Memory B cell (primary cell): ENCODE data around the gene DPP6.
"Not testable (repeated sequence)": the region's sequence is repeated elsewhere in the genome, so short reads cannot be mapped to it uniquely, and the experiment has no call there.

Experiments used
- ATAC-seq: fragments of 150-1000 bp; cut with Tn5 transposase; 2 replicates; pipeline ENCODE4 v1.10.0; 2021; ENCODE audit warnings: low read depth, mild to moderate bottlenecking, moderate library complexity
- DNase-seq, 2 donors: peaks; one replicate each; pipeline ENCODE4 v3.0.0; 2022; ENCODE audit warnings: low spot score in 2 of 2
- H3K27ac Mint-ChIP-seq: one replicate; pipeline ENCODE4 v1.8.0; 2022; ENCODE audit warnings: mild to moderate bottlenecking, moderate library complexity, mixed read lengths
- H3K27me3 Mint-ChIP-seq: one replicate; pipeline ENCODE4 v1.8.0; 2022; ENCODE audit warnings: mixed read lengths
- H3K36me3 Mint-ChIP-seq: one replicate; pipeline ENCODE4 v1.8.0; 2022; ENCODE audit warnings: mild to moderate bottlenecking, mixed read lengths
- H3K4me1 Mint-ChIP-seq: one replicate; pipeline ENCODE4 v1.8.0; 2022; ENCODE audit warnings: mixed read lengths
- H3K4me3 Mint-ChIP-seq: one replicate; pipeline ENCODE4 v1.8.0; 2022; ENCODE audit warnings: mild to moderate bottlenecking, moderate library complexity, mixed read lengths
- H3K9me3 Mint-ChIP-seq: one replicate; pipeline ENCODE4 v1.8.0; 2022; ENCODE audit warnings: mixed read lengths

DPP6 gene

DNA sequence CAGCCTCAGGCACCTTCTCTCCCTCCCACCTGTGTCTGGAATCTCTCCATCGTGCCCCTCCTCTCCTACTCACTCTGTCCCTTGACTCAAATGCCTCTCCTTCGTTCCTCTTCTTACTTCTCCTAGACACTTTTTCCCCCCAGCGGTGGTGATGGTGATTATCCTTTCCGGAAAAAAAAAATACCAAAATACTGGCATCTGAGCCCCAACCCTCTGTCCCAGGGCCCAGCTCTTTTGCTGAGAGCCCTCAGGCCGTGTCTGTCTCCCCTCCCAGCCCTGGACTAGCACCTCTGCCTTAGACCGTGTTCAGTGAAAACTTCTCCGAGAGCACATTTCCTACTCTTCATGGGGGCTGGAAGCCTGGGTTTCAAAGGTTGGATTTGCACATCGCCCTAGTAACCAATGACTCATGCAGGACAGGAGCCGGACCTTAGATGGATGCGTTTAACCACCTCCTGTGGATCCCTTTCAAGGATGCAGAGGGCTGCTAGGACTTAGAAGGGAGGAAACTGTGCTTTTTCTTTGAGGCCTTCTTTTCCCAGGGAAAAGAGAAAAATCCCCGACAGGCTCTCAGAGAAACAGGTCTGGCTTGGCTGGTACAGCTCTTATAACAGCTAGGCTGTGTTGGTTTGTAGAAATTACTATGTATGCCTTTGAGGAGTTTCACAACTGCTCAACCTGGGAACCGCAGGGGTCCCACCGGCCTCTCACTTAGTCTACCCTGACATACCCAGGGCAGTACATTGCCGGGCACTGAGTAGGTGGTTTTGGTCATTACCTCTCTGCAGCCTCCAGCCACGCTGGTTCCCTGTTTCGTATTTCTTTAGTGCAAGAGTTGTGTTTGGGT lies 1.5 kb downstream of the DPP6 start:
- H3K4me3 Mint-ChIP-seq, H3K36me3 Mint-ChIP-seq, ATAC-seq, DNase-seq, H3K4me1 Mint-ChIP-seq, H3K27me3 Mint-ChIP-seq, H3K9me3 Mint-ChIP-seq, H3K27ac Mint-ChIP-seq: not testable (repeated sequence)

DNA sequence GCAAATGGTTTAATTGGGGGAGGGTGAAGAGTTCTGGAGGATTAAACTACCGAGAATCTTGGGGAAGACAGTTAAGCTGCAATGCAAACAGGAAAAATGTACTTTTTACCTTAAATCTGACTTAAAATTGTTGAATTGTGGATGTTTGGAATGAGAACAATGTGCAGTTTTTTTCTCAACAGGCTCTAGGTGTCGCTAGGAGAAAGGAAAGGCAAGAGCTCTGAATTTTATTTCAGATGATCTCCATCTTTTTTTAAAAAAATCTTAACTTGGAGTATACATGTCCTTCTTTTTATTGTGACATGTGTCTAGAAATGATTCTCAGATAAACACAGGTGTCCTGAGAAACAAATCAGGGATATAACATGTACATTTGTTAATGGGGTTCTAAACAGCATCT lies 2.5 kb downstream of the DPP6 start:
- H3K27me3 Mint-ChIP-seq, H3K27ac Mint-ChIP-seq, H3K4me3 Mint-ChIP-seq, DNase-seq, H3K9me3 Mint-ChIP-seq, H3K36me3 Mint-ChIP-seq, ATAC-seq, H3K4me1 Mint-ChIP-seq: not testable (repeated sequence)

DNA sequence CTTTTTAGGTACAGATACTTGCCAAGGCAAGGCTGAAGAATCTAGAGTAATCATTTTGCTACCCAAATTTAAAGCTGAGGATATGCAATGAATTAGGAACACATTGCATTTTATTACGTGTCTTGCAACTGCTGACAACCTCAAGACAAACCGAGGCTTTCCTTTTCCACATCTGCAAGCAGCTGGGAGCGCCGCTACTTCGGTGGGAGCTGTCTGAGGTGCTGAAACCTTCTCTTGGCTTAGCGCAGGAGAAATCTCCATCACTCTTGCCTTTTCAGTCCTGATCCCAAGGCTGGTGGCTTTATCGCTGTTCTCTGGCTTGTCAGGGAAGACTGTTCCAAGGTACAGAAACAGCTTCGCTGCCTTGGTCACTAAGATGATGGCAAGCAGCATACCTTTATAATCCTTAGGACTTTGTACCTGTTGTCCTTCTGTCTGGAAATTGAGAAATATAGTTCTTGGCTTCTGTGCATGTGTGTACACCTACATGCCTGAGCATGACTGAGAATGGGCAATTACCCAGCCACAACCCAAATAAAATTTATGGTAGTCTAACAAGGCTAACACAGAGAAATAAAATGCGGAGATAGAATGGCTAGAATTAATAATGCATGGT lies 3.4 kb downstream of the DPP6 start:
- not testable (repeated sequence) for H3K36me3 Mint-ChIP-seq, H3K4me3 Mint-ChIP-seq, H3K4me1 Mint-ChIP-seq, DNase-seq, H3K27me3 Mint-ChIP-seq, H3K9me3 Mint-ChIP-seq, ATAC-seq, H3K27ac Mint-ChIP-seq

- ATAC-seq, DNase-seq, H3K4me1 Mint-ChIP-seq, H3K36me3 Mint-ChIP-seq, H3K27ac Mint-ChIP-seq, H3K4me3 Mint-ChIP-seq, H3K27me3 Mint-ChIP-seq, H3K9me3 Mint-ChIP-seq: not testable (repeated sequence)
Observed at GRCh38 chr7:154058783-154059182, 6.6 kb downstream of the DPP6 start.

GRCh38 chr7:154060551-154060950 lies 8.4 kb downstream of the DPP6 start:
- DNase-seq, H3K9me3 Mint-ChIP-seq, H3K27ac Mint-ChIP-seq, H3K27me3 Mint-ChIP-seq, H3K4me1 Mint-ChIP-seq, ATAC-seq, H3K4me3 Mint-ChIP-seq, H3K36me3 Mint-ChIP-seq: not testable (repeated sequence)

DNA sequence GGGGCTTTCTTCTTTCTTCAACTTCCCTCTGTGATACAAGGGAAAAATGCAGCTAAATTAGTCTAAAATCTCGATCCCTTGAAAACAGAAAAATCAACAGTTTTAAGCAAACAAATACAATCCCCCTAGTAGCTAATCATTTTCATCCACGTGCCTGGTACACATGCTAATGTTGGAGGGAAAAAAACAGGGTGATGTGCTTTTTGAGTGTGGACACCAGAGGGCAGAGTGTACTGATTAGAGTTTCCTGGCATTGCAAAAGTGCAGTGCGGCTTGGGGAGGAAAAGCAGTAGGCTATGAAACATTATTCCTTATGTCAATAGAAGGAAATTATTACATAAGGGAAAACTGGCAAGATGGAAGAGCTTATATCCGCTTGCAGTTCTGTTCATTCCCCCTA lies 19.6 kb downstream of the DPP6 start:
- H3K4me1 Mint-ChIP-seq, DNase-seq, H3K9me3 Mint-ChIP-seq, H3K36me3 Mint-ChIP-seq, H3K27ac Mint-ChIP-seq, H3K4me3 Mint-ChIP-seq, ATAC-seq, H3K27me3 Mint-ChIP-seq: not testable (repeated sequence)

GRCh38 chr7:154072395-154073181 lies 20.4 kb downstream of the DPP6 start:
- not testable (repeated sequence) for H3K36me3 Mint-ChIP-seq, H3K27me3 Mint-ChIP-seq, DNase-seq, H3K9me3 Mint-ChIP-seq, H3K27ac Mint-ChIP-seq, H3K4me3 Mint-ChIP-seq, H3K4me1 Mint-ChIP-seq, ATAC-seq

- not testable (repeated sequence) for ATAC-seq, H3K4me3 Mint-ChIP-seq, H3K27ac Mint-ChIP-seq
Observed at GRCh38 chr7:154078523-154078922, 26.3 kb downstream of the DPP6 start.

GRCh38 chr7:154080249-154080648 lies 28.1 kb downstream of the DPP6 start:
- not testable (repeated sequence) for H3K27me3 Mint-ChIP-seq, H3K27ac Mint-ChIP-seq, H3K4me3 Mint-ChIP-seq, H3K9me3 Mint-ChIP-seq, DNase-seq, H3K4me1 Mint-ChIP-seq, ATAC-seq, H3K36me3 Mint-ChIP-seq

More at GRCh38 chr7:154078523-154078922, 26.3 kb downstream of the DPP6 start:
- not testable (repeated sequence) for DNase-seq, H3K36me3 Mint-ChIP-seq, H3K27me3 Mint-ChIP-seq, H3K4me1 Mint-ChIP-seq, H3K9me3 Mint-ChIP-seq

- not testable (repeated sequence) for DNase-seq, H3K27ac Mint-ChIP-seq, H3K9me3 Mint-ChIP-seq, ATAC-seq, H3K4me3 Mint-ChIP-seq, H3K36me3 Mint-ChIP-seq, H3K4me1 Mint-ChIP-seq, H3K27me3 Mint-ChIP-seq
Observed at GRCh38 chr7:154087037-154087725, 35.0 kb downstream of the DPP6 start.

- H3K4me3 Mint-ChIP-seq, DNase-seq, H3K9me3 Mint-ChIP-seq, H3K4me1 Mint-ChIP-seq, H3K36me3 Mint-ChIP-seq, H3K27me3 Mint-ChIP-seq, H3K27ac Mint-ChIP-seq, ATAC-seq: not testable (repeated sequence)
Observed at GRCh38 chr7:154092093-154092492, 39.9 kb downstream of the DPP6 start.

DNA sequence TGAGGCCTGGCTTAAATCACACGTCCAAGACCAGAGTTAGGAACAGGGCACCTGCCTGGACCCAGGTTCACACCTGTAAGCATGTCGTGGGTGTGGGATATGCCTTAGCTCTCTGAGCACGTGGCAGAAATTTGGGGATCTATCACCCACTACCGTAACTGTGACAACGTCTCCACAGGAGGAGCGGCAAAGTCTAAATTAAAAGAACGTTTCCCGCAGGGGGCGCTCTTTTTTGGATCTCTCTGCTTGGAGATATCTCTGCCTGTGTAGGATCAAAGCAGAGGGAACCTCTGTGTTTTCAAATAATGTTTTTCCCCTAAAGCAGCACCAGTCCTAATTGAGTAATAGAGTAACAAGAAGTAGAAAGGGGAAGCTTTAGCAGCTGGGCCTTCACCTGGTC lies 43.0 kb downstream of the DPP6 start:
- not testable (repeated sequence) for H3K4me1 Mint-ChIP-seq, DNase-seq, H3K27ac Mint-ChIP-seq, ATAC-seq, H3K4me3 Mint-ChIP-seq, H3K27me3 Mint-ChIP-seq, H3K9me3 Mint-ChIP-seq, H3K36me3 Mint-ChIP-seq

- not testable (repeated sequence) for ATAC-seq, H3K9me3 Mint-ChIP-seq, H3K4me1 Mint-ChIP-seq, H3K27ac Mint-ChIP-seq, DNase-seq, H3K36me3 Mint-ChIP-seq, H3K27me3 Mint-ChIP-seq, H3K4me3 Mint-ChIP-seq
Observed at GRCh38 chr7:154105063-154105462, 52.9 kb downstream of the DPP6 start.

DNA sequence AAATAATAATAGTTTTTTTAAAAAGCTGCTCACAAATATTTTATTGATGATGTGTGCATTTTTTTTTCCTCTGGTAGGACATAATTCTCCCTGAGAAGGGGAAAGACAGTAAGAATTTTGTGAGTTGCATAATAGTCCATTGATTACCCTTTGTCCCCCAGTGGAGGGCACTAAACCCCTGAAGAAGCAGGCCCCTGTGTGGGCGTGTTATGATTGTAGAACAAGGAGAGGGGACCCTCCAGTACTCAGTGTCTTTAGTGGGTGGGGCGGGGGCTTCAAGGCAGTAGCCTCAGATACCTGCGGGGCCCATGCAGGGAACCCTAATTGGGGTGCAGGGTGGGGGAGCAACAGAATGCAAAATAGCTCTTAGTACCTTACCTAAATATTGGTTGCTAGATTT lies 57.4 kb downstream of the DPP6 start:
- H3K36me3 Mint-ChIP-seq, H3K4me3 Mint-ChIP-seq, H3K4me1 Mint-ChIP-seq, H3K27ac Mint-ChIP-seq, H3K27me3 Mint-ChIP-seq, DNase-seq, H3K9me3 Mint-ChIP-seq, ATAC-seq: not testable (repeated sequence)
